Measurements from ENCODE around the gene HOXD4.

- TF ChIP-seq POLR2A (IDR thresholded peaks at IDR 0.05) (no peak), CTCF (IDR thresholded peaks at IDR 0.05 in 4 of 5, conservative IDR thresholded peaks at IDR 0.05 in 1 of 5) (no peak)
These were observed 34.7 kb downstream of the HOXD4 start for GRCh38 chr2:176186024-176186423.
